T-helper 22 cell (primary cell): ENCODE data around the gene SLC43A2.

ENCODE experiments used
- DNase-seq: peaks from one replicate; pipeline ENCODE4 v3.0.0-alpha.2; 2020; ENCODE audit warnings: low read depth

The SLC43A2 gene

DNA sequence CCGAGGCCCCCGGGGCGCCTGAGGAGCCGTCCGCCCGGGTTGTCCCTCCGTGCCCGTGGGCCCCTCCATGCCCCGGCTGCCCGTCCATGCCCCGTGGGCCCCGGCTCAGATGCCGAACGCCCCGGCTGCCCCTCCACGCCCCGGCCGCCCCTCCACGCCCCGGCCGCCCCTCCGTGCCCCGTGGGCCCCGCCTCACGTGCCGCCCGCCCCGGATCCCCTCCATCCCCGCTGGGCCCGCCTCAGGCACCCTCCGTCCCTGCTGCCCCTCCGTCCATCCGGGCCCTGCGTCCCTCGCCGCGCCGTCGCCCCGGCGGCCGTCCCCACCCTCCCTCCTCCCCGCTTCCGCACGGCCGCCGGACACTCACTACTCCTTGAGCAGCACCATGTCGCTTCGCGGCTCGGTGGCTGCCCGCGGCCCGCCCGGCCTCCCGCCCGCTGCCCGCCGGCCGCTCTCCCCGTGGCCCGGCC, 66.4 kb downstream of the SLC43A2 start:
- no peak for DNase-seq

- DNase-seq, result no peak
Observed at GRCh38 chr17:1561420-1562175, 67.0 kb downstream of the SLC43A2 start.

- no peak for DNase-seq
Observed at GRCh38 chr17:1560858-1561355, 67.7 kb downstream of the SLC43A2 start.

GRCh38 chr17:1560101-1560857, 68.4 kb downstream of the SLC43A2 start:
- no peak for DNase-seq

DNA sequence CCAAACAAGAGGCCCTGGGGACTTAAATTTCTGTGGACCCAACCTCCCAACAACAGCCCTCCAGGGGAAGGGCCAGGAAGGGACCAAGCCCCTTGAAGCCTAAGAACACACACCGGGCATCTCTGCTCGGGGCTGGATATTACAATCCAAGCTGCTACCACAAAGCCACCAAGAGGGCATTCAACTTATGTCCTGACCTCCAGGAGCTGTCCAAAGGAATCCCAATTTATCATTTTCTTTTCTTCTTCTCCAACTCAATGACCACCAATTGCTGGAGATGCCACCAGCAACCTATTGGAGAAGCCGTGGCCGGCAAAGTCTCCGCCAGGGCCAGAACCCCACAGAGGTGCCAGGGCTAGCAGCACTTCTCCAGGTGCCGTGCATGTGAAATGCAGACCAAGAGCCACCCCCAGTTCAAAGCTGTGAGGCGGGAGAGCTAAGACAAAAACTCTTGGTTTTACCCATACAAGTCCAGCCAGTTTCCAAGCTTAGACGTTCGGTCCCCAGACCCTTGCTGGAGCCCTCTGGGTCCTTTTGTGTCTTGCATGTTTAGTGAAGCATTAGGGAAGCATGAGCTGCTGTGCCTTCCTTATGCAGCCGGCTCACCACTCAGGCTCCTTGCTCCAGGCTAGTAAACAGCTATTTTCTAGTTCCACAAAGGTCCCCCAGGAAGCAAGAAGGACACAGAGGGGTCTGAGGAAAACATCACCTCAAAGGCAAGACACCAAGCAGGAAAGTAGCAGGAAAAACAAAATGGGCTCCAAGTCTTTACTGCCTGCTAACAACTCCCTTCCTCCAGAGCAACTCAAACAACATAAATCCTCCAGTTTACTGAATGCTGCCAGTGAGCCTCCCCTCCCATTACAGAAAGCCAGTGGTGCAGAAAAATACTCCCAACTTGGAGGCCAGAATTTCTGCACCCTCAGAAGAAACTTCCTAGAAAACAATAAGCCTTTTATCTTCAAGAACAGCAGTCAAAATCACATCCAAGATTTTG, 69.3 kb downstream of the SLC43A2 start:
- no peak for DNase-seq

DNA sequence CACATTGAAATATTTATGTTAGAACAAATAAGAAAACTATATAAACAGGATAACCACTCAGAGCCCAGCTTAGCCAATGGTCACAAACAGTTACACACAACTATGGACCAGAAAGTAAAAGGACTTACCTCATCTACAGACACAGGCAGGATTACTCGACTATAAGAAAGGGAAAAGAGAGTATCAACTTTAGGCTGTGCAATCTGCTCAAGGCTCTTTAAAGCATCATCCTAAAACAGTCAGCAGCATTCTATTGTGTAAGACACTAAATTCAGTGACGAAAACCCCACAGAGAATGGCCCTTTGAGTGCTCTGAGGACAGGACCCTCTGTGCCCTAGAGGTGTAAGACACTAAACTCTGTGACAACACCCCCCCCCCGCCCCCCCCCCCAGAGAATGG, 70.2 kb downstream of the SLC43A2 start:
- DNase-seq, result no peak

- no peak for DNase-seq
Observed at GRCh38 chr17:1557355-1558095, 71.1 kb downstream of the SLC43A2 start.

DNA sequence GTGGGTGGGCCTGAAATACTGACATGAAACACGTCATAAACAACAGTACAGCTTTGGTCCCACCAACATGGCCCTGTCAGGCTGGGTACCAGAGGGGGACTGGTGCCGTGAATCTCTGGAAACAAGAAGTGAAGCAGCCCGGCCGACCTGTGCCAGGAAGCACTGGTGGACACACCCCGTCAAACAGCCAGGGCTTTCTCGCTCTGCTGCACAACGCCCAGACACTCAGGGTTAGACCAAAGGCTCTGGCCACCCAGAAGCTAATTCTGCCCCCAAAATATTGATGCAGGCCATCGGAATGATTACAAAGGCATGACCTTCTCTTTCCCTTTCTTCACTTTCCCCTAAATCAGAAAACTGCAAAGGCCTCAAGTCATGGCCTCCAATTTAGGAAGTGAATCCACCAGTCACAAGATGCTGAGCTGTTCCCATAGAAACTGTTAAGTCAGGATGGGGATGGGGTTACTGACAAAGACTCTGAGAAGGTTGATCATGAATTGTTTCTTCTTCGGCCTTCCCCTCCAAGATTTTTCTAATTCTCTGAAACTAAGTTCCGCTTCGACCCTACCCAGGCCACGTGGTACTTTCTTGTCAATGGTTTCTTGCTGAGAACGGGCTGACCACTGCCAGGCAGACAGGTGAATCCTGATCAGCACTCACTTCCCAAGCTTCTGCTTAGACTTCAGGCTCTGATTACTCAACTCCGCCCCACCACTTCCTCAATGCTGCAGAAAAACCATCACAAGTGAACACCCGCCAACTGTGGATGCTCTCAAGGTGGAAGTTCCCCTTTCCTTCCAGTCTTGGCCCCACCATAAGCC, 72.8 kb downstream of the SLC43A2 start:
- no peak for DNase-seq

GRCh38 chr17:1554751-1555540, 73.7 kb downstream of the SLC43A2 start:
- DNase-seq, result no peak

GRCh38 chr17:1553354-1554266, 75.0 kb downstream of the SLC43A2 start:
- no peak for DNase-seq

- no peak for DNase-seq
Observed at GRCh38 chr17:1552932-1553331, 75.7 kb downstream of the SLC43A2 start.

- no peak for DNase-seq
Observed at GRCh38 chr17:1551741-1552140, 76.9 kb downstream of the SLC43A2 start.

GRCh38 chr17:1548032-1548431, 80.6 kb downstream of the SLC43A2 start:
- DNase-seq, result no peak

- no peak for DNase-seq
Observed at GRCh38 chr17:1546292-1546922, 82.2 kb downstream of the SLC43A2 start.

GRCh38 chr17:1545618-1546017, 83.0 kb downstream of the SLC43A2 start:
- DNase-seq, result no peak

DNA sequence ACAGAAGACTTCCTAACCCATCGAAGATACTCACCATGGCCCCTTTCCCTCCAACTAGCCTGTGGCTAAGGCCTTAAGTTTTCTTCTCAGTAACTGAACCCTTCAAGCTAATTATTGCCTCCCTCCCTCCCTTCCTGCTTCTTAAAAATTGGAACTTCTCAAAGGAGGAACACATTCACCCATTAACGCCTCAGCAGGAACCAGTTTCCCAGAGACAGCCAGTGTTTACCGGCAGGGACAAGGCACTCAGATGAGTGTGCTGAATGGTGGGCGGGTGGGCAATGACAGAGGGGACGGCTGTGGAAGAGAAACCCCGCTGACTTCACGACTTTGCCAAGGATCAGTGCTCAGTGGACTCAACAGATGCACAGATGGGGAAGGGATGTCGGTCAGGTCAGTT, 86.3 kb downstream of the SLC43A2 start:
- no peak for DNase-seq

DNA sequence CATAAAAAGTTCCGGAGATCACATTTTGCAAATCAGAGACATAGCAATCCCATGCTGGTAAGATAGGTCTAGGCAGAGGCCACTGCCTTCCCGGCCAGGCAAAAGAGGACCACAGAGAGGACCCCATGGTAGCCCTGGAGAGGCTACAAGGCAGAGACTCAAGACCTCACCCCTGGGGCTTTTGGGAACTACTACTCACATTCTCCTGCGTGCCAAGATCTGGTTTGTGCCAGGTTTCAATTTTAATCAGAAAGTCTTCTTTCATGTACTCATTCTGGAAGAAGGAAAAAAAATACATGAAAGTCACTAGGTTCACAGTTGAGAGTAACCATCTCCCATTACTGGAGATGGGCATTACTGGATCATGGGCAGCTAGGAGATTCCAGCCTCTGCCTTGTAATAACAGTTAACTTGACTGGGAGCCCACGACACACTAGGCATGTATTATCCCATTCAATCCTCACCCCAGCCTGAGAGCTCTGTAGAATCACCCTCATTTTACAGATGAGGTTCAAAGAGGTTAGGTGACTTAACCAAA, 87.2 kb downstream of the SLC43A2 start:
- no peak for DNase-seq

DNA sequence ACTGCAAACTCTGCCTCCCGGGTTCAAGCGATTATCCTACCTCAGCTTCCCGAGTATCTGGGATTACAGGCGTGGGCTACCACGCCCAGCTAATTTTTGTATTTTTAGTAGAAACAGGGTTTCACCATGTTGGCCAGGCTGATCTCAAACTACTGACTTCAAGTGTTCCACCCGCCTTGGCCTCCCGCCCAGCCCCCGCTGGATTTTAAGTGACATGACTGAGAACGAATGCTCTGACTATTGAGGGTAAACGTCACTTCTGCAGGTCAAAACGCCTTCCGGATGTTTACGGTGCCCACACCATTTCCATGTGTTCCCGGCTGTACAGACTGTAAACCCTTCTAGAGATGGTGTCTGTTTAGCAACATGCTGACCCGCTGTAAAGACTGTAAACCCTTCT, 88.8 kb downstream of the SLC43A2 start:
- DNase-seq, result no peak
